HG02642 (cell line): ENCODE results near the gene EXOSC2.
"Not testable (repeated sequence)": the region's sequence is repeated elsewhere in the genome, so short reads cannot be mapped to it uniquely, and the experiment has no call there.

Experiments used
- ATAC-seq: cut with Tn5 transposase; IDR thresholded peaks from one replicate; pipeline ENCODE4 v1.9.1; 2021; ENCODE audit warnings: mild to moderate bottlenecking; ENCODE audit not compliant: unreplicated experiment, poor library complexity

Gene EXOSC2

GRCh38 chr9:130666393-130667119 lies 27.0 kb upstream of the EXOSC2 start:
- ATAC-seq, result no peak

- no peak for ATAC-seq
Observed at GRCh38 chr9:130667120-130667435, 26.5 kb upstream of the EXOSC2 start.

GRCh38 chr9:130668196-130668595 lies 25.4 kb upstream of the EXOSC2 start:
- no peak for ATAC-seq

GRCh38 chr9:130668659-130669058 lies 24.9 kb upstream of the EXOSC2 start:
- no peak for ATAC-seq

GRCh38 chr9:130669965-130670364 lies 23.6 kb upstream of the EXOSC2 start:
- ATAC-seq, result no peak

GRCh38 chr9:130670644-130671043 lies 22.9 kb upstream of the EXOSC2 start:
- ATAC-seq, result no peak

GRCh38 chr9:130672466-130672865 lies 21.1 kb upstream of the EXOSC2 start:
- ATAC-seq, result no peak

GRCh38 chr9:130672933-130673615 lies 20.5 kb upstream of the EXOSC2 start:
- no peak for ATAC-seq

GRCh38 chr9:130675396-130675795 lies 18.2 kb upstream of the EXOSC2 start:
- ATAC-seq, result no peak

- ATAC-seq, result no peak
Observed at GRCh38 chr9:130677252-130677651, 16.3 kb upstream of the EXOSC2 start.

- ATAC-seq, result peak; percentile 43
Observed at GRCh38 chr9:130680836-130681768, 12.5 kb upstream of the EXOSC2 start.

- ATAC-seq, result peak; percentile 30
Observed at GRCh38 chr9:130681769-130682420, 11.7 kb upstream of the EXOSC2 start.

GRCh38 chr9:130682421-130683121 lies 11.0 kb upstream of the EXOSC2 start:
- no peak for ATAC-seq

- ATAC-seq, result no peak
Observed at GRCh38 chr9:130685104-130685503, 8.5 kb upstream of the EXOSC2 start.

GRCh38 chr9:130685945-130686344 lies 7.6 kb upstream of the EXOSC2 start:
- not testable (repeated sequence) for ATAC-seq

- no peak for ATAC-seq
Observed at GRCh38 chr9:130687615-130688014, 6.0 kb upstream of the EXOSC2 start.

- ATAC-seq, result no peak
Observed at GRCh38 chr9:130688072-130688471, 5.5 kb upstream of the EXOSC2 start.

- no peak for ATAC-seq
Observed at GRCh38 chr9:130689572-130689936, 4.0 kb upstream of the EXOSC2 start.

- no peak for ATAC-seq
Observed at GRCh38 chr9:130689937-130690700, 3.5 kb upstream of the EXOSC2 start.
